Body of pancreas (tissue), 4 donors: ENCODE data around the gene AFF4.
"Not testable (repeated sequence)": the region's sequence is repeated elsewhere in the genome, so short reads cannot be mapped to it uniquely, and the experiment has no call there.

Experiments
- POLR2A ChIP-seq, 3 donors: fragments of 450-650 bp; IDR thresholded peaks; one replicate each; pipeline ENCODE4 v1.6.1; 2016; ENCODE audit warnings: antibody characterized with exemption in 3 of 3, mild to moderate bottlenecking in 2 of 3
- TF ChIP-seq, protein P1 (sequence below), 7 experiments: fragments of 450-650 bp in 4 of 7; fragments of 200-600 bp in 3 of 7; sonication (generic) in 3 of 7; IDR thresholded peaks; one replicate each; pipeline ENCODE4 v1.5.1; 2016 to 2019; ENCODE audit warnings: antibody characterized with exemption in 7 of 7

GRCh38 chr5:132854992-132855391, 108.4 kb downstream of the AFF4 start:
- TF ChIP-seq POLR2A (IDR thresholded peaks at IDR 0.05), result not testable (repeated sequence)
- TF ChIP-seq, protein P1, sequence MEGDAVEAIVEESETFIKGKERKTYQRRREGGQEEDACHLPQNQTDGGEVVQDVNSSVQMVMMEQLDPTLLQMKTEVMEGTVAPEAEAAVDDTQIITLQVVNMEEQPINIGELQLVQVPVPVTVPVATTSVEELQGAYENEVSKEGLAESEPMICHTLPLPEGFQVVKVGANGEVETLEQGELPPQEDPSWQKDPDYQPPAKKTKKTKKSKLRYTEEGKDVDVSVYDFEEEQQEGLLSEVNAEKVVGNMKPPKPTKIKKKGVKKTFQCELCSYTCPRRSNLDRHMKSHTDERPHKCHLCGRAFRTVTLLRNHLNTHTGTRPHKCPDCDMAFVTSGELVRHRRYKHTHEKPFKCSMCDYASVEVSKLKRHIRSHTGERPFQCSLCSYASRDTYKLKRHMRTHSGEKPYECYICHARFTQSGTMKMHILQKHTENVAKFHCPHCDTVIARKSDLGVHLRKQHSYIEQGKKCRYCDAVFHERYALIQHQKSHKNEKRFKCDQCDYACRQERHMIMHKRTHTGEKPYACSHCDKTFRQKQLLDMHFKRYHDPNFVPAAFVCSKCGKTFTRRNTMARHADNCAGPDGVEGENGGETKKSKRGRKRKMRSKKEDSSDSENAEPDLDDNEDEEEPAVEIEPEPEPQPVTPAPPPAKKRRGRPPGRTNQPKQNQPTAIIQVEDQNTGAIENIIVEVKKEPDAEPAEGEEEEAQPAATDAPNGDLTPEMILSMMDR (IDR thresholded peaks at IDR 0.05), result not testable (repeated sequence)
